DMS79 (cell line): ENCODE measurements around the gene SHC3.

ENCODE experiments used
- DNase-seq: peaks from one replicate; lab custom pipeline; 2025; lab: John Stamatoyannopoulos, UW

Gene SHC3

DNA sequence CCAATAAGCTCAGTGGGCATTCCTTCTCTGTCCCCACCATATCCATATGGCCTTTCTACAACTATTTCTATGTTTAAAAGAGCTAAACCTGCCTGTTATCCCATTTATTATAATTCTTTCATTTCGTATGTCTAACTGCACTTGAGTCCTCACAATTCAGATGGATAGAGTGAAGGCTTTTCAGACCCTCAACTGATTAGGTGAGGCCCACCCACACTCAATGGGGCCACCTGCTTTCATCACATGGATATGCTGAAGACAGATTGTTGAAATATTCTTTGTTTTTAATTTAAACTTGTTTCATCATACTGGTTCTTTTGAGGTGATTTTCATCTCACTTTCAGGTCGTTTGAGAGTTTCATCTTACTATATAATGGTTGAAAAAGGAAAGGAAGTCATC is 193.0 kb downstream of the SHC3 start:
- DNase-seq: no peak

DNA sequence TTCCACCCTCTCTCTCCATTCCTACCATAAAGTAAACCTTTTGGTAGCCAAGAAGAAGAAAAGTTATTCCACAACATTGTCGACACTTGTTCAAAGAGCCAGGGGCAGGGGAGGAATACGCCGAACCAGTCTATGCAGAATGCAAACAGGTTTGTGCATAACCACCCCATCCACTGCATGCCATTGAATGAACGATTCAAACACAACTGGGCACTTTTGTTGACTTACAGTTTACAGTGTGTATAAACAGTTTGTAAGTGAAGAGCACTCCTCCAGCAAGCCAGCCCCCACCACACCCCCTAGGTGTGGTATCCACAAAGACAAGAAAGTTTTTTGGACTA is 194.1 kb downstream of the SHC3 start:
- no peak for DNase-seq

DNA sequence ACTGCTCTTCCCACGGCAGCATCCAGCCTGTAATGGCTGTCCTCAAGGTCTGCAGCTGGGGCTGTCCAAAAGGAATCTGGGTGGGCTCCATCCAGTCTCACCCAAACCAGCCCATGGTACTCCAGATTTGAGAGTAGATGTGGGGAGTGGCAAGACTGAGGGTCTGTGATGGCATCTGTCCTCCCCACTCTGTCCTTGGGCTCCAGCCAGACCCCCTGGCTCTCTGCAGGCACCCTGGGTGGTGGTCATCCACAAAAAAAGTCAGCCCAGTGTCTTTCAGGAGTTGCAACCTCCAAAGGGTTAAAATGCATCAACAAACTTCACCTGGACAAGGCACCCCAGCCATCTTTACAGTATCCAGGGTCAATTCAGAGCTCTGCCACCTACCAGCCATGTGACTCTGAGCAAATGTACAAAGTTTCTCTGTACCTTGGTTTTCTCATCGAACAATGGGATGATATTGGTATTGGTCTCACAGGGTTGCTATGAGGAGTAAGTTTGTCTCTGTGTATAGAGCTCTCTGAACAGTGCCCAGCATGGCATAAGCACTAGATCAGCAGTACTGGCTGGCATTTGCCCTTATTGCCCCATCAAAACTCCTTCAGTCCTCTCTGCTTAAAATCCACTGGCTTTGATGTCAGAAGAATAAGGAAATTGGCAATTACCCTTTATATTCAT is 194.6 kb downstream of the SHC3 start:
- no peak for DNase-seq

GRCh38 chr9:88980740-88981203 is 197.8 kb downstream of the SHC3 start:
- no peak for DNase-seq

DNA sequence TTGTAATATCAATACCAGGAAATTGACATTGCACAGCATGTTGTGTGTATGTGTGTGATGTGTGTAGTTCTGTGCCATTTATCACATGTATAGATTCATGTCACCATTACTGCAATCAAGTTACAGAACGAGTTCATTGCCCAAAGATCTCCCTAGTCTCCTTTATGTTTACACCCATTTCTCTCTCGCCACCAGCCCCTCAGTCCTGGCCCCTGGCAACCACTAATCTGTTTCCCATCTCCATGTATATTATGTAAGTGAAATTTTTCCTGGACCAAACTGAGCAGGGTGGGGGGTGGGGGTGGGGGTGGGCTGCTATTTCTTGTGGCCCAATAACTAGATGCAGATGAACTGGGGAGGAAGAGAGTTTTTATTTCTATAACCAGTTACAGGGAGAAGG is 198.8 kb downstream of the SHC3 start:
- DNase-seq: no peak

DNA sequence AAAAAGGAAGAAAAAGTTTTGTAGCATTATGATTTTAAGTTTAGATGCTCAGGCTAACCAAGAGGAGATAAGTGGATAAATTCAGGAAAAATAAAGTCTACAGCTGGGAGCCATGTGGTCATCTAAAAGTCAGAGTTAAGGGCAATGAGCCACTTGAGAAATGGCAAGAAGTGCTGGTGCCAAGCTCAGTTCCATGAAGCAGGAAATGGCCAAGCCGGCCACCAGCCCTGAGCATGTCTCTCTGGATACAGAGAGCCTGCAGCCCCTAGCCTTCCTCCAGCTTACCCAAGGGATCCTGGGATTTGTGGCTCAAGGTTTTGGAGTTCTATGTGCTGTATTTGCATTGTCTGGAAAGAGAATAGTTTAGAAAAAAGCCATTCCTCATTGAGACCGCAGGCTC is 199.6 kb downstream of the SHC3 start:
- DNase-seq: no peak

GRCh38 chr9:88978034-88978433 is 200.6 kb downstream of the SHC3 start:
- DNase-seq: no peak

DNA sequence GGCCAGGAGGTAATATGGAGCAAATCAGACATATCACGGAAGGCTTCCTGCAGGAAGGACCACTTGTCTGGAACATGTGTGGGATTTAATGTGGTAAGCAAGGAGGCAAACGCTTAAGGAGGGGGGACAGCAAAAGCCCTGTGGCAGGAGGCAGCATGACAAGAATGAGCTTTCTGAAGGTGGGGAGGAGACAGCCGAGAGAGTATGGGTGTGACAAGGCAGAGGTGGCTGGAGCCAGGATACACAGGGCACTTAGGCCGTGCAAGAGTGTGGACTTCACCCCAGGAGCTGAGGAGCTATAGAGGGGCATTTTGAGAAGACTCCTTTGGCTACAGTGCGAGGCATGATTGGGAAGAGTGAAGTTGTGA is 201.7 kb downstream of the SHC3 start:
- DNase-seq: no peak

DNA sequence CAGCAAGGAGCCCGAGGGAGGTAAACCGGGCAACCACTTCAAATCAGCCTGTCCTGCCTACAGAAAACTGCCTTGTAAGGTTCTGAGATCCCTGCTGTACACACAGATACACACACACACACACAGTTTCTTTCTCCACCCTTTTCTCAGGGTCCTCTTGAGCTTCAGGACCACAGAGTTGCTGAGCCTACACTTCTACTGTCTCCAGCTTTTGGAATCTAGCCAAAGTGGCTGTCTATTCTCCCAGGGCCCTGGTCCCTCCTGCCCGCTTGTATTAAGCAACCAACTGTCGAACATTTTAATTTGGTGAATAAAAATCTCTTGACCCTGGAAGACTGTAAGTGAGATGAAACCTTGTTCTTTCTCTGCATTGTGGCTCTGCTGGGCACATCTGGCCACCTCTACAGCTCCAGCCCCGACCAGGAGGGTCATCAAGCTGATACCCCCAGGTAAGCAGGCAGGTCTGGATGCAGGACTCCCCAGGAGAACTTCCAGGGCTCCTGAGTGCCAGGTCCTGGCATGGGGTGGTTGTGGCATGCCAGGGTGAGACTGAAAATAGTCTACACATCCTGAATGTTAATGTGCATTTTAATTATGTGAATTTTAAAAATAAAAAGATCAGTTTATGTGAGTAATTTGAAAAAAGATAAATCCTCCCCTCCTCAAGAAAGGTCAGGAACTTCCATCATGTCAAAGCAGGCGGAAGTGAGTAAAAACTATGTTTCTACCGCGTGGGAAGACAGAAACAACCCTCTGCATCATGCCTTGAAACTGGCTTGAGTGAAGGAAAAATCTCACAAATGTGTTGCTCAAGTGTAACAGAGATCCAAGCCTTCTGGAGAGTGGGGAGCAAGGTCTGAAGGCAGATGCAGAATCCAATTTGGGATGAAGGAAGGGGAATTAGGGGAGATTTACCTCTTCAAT is 202.4 kb downstream of the SHC3 start:
- no peak for DNase-seq

GRCh38 chr9:88974641-88975040 is 204.0 kb downstream of the SHC3 start:
- no peak for DNase-seq

- no peak for DNase-seq
These were observed 205.2 kb downstream of the SHC3 start for GRCh38 chr9:88973281-88974045.

GRCh38 chr9:88972401-88972800 is 206.2 kb downstream of the SHC3 start:
- no peak for DNase-seq

GRCh38 chr9:88971131-88971960 is 207.3 kb downstream of the SHC3 start:
- no peak for DNase-seq

GRCh38 chr9:88969646-88970373 is 208.8 kb downstream of the SHC3 start:
- DNase-seq: no peak

DNA sequence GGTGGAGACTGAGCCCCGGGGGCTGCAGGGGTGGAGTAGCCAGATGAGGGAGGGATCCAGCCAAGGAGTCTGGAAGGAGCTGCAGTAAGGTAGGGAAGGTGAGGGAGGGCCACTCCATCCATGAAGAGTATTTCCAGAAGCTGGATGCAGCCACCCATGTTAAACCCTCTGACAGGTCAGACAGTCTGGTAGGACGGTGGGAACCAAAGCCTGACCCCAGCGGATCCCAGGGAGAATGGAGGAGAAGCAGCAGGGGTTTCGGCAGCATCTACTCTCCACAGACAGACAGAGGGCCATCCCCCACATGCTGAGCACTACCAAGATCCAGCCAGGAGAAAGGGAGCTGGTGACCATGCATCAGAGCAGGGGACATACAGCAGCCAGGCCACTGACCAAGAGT is 209.8 kb downstream of the SHC3 start:
- no peak for DNase-seq

GRCh38 chr9:88966894-88967676 is 211.5 kb downstream of the SHC3 start:
- DNase-seq: no peak

DNA sequence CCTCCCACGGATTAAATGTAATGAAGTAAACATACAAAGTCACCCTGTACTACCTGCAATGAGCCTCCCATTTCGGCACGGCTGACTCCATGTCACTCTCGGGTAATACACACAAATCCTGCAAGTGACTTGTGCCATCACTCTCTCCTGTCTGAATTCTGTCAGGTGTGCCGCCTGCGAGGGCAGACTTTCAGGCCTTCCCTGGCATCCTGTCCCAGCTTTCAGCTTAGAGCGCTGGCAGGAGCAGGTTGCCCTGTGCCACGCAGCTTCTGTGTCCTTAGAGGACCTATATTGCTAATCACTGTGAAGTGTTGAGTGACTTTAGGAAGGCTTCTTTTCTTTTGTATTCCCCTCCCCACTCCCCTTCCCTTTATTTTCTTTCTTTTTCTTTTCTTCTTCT is 213.1 kb downstream of the SHC3 start:
- no peak for DNase-seq

DNA sequence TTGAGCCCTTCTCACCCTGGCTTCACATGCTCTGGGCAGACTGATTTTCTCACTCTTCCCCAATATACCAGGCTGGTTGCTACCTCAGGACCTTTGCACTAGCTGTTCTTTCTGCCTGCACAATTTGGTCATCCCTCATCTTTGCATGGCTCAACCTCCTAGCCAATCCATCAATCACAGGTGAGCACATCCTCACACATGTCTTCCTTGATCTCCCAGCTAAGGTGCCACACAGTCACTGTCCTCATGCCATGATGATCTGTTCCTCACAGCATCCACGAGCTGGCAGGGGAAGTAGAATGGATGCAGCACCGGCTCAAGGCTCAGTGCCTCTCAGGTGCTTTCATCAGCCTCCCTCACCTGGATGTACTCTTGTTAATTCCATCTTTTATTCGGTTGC is 218.0 kb downstream of the SHC3 start:
- DNase-seq: no peak

DNA sequence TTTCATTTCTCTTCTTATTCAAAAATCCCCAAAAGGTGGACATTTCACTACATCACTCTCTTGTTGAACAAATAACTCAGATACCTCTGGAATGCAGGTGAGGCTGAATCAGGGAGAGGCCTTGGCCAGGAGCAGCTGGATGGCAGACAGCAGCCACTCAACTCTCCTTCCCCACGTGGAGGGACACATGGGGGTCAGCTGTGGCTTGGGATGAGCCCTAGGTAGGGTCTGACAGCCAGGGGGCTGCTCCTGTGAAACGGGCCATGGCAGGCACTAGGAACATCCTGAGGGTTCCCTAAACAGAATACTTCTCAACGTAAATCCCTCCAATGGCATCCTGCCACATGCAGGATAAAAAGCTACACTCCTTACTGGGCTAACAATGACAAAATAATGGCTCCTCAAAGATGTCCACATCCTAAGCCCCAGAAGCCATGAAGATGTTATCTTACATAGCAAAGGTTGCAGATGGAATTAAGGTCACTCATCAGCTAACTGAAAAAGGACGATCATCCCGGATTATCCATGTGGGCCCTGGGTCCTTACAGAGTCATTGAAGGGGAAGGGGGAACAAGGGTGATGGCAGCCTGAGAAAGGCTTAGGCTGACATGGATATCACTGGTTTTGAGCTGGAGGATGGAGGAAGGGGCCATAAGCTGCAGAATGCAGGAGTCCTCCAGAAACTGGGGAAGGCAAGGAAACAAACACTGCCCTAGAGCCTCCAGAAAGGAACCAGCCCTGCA is 218.7 kb downstream of the SHC3 start:
- DNase-seq: no peak

GRCh38 chr9:88957526-88957925 is 221.1 kb downstream of the SHC3 start:
- no peak for DNase-seq
